ENCODE measurements around the gene BIRC6.
"Not testable (repeated sequence)": the region's sequence is repeated elsewhere in the genome, so short reads cannot be mapped to it uniquely, and the experiment has no call there.

Gene BIRC6

DNA sequence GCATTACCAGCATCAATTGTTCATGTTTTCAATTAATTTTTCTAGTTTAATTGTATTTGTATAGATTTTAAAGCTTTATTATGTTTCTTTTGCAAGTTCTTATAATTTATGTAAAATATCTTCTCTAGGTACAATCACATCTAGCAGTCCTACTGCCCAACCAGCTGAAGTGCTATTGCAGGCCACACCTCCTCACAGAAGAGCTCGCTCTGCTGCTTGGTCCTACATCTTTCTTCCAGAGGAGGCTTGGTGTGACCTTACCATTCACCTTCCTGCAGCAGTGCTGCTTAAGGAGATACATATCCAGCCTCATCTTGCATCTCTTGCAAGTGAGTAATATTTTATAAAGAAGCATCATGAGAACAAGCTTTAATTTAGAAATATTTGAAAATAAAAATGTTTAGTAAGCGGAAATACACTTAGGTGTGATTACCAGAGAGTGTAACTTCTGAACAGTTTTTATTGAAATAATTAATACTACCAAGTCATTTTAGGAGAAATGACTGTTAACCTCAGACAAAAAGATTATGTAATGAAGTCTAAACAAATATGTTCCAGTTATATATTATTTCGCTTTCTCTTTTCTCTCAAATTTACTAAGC is 148.2 kb downstream of the BIRC6 start:
- DNase-seq (ENCODE audit: low read depth), result no peak

GRCh38 chr2:32506446-32506845 is 149.6 kb downstream of the BIRC6 start:
- no peak for DNase-seq (ENCODE audit: low read depth)

DNA sequence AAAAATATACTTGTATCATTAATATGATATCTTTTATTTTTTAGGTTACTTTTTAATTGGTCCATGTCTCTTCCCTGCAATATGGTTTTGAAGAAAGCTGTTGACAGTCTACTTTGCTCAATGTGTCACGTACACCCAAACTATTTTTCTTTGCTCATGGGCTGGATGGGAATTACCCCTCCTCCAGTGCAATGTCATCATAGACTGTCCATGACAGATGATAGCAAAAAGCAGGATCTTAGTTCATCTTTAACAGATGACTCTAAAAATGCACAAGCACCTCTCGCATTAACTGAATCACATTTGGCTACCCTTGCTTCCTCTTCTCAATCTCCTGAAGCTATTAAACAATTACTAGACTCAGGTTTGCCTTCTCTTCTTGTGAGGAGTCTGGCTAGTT is 158.1 kb downstream of the BIRC6 start:
- no peak for DNase-seq (ENCODE audit: low read depth)

- no peak for DNase-seq (ENCODE audit: low read depth)
Observed at GRCh38 chr2:32516567-32516966, 159.7 kb downstream of the BIRC6 start.

- DNase-seq (ENCODE audit: low read depth), result no peak
Observed at GRCh38 chr2:32522770-32523169, 165.9 kb downstream of the BIRC6 start.

- no peak for DNase-seq (ENCODE audit: low read depth)
Observed at GRCh38 chr2:32523686-32524085, 166.9 kb downstream of the BIRC6 start.

DNA sequence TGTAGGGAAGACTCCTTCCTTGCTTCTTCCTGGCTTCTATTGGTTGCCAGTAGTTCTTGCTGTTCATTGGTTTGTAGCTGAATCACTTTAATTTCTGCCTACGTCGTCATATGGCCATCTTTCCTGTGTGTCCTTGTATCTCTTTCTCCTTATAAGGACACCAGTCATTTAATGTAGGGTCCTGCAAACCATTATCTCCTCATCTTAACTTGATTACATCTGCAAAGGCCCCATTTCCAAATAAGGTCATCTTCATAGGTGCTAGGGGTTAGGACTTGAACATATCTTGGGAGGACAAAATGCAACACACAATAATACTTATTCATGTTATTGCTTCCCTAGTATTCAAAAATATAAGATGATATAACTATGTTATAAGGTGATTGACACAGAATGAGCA is 175.5 kb downstream of the BIRC6 start:
- DNase-seq (ENCODE audit: low read depth), result no peak

- DNase-seq (ENCODE audit: low read depth), result no peak
Observed at GRCh38 chr2:32532961-32533360, 176.1 kb downstream of the BIRC6 start.

DNA sequence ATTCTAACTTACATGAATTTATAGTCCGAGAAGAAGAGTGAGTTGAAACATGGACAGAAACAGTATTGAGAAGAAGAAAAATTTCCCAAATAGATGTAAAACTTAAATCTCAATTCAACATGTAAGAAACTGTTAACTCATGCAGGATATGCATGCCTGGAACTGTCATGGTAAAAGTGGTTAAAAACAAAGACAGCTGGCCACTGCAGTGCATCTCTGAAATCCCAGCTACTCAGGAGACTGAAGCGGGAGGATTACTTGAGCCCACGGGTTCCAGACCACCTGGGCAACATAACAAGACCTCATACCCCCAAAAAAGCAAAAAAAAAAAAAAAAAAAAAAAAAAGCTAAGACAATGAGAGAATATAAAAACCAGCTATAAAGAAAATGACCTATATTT is 178.0 kb downstream of the BIRC6 start:
- DNase-seq (ENCODE audit: low read depth), result no peak

GRCh38 chr2:32538735-32539134 is 181.9 kb downstream of the BIRC6 start:
- DNase-seq (ENCODE audit: low read depth), result no peak

DNA sequence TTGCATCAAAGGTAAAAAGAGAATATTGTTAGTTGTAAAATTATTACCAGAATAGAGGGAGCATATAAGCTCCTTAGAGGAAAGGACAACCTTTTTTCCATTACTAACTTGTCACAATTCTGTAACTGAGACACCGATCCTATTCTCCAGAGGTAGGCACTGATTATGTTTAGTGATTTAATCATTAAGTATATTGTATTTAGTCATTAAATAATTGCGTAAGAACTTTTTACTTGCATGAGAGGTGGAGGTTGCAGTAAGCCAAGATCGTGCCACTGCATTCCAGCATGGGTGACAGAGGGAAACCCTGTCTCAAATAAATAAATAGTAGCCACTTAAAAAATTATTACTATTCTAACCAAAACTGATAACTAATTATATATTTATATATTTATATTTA is 195.7 kb downstream of the BIRC6 start:
- DNase-seq (ENCODE audit: low read depth), result not testable (repeated sequence)

DNA sequence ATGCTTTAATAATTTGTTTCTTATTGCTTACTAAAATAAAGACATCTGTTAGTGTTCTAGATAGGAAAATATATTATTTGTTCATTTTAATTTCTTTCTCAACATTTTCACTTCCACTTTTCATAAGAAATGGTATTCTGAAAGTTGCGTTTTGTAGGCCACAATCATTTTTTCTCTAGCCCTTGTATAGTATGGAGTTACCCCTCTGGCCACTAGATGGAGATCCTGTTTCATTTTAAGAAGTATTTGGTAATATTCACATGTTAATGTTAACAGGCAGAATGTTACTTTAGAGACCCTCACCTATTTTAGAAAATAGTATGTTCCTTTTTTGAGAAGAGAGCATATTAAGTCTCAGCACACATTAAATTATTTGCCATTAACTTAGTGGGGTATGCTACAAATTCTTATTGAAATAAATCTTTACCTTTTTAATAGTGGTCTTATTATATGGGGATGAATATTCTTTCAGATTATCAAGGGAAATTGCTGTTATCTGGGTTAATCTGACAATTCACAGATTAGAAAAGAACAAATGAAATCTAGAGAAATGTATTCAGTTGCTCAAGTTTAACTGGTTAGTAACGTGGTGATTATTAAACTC is 197.1 kb downstream of the BIRC6 start:
- no peak for DNase-seq (ENCODE audit: low read depth)

- DNase-seq (ENCODE audit: low read depth), result no peak
Observed at GRCh38 chr2:32558492-32558891, 201.7 kb downstream of the BIRC6 start.

GRCh38 chr2:32559136-32559535 is 202.3 kb downstream of the BIRC6 start:
- DNase-seq (ENCODE audit: low read depth), result no peak

GRCh38 chr2:32562906-32563305 is 206.1 kb downstream of the BIRC6 start:
- no peak for DNase-seq (ENCODE audit: low read depth)

DNA sequence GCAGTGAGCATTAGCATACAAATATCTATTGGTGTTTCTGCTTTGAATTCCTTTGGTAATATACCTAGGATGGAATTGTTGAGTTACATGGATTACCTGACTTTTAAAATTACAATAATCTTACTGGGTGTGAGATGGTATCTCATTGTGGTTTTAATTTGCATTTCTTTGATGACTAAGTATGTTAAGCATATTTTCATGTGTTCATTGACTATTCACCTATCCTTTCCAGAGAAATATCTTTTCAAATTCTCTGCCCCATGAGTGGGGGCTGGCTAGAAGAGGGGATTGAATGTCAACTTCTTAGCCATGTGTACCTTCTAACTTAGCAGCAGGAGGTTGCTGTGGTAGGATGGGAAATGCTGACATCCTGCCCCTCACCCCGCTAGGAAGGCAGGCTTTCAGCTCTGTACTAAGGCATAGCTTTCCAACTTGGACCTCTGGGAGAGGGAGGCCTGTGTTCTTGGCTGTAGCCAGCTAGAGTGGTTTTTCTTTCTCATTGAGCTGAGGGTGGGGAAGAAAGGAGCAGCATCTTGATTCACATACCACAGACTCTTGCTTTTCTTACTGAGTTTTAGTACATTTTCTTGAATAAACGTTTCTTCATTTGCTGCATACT is 207.7 kb downstream of the BIRC6 start:
- DNase-seq (ENCODE audit: low read depth), result no peak

GRCh38 chr2:32565902-32566301 is 209.1 kb downstream of the BIRC6 start:
- DNase-seq (ENCODE audit: low read depth), result no peak

DNA sequence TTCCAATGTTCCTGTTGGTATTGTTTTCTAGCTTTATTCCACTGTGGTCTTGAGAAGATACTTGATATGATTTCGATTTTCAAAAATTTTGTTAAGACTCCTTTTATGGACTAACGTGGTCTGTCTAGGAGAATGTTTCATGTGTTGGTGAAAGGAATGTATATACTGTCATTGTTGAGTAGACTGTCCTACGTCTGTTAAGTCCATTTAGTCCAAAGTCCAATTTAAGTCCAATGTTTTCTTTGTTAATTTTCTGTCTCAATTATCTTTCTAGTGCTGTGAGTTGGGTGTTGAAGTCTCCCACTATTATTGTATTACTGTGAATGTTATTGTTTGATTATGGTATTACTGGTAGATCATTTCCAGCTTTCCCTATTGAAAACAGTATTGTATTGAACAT is 215.2 kb downstream of the BIRC6 start:
- no peak for DNase-seq (ENCODE audit: low read depth)

GRCh38 chr2:32572737-32573136 is 215.9 kb downstream of the BIRC6 start:
- DNase-seq (ENCODE audit: low read depth), result no peak

DNA sequence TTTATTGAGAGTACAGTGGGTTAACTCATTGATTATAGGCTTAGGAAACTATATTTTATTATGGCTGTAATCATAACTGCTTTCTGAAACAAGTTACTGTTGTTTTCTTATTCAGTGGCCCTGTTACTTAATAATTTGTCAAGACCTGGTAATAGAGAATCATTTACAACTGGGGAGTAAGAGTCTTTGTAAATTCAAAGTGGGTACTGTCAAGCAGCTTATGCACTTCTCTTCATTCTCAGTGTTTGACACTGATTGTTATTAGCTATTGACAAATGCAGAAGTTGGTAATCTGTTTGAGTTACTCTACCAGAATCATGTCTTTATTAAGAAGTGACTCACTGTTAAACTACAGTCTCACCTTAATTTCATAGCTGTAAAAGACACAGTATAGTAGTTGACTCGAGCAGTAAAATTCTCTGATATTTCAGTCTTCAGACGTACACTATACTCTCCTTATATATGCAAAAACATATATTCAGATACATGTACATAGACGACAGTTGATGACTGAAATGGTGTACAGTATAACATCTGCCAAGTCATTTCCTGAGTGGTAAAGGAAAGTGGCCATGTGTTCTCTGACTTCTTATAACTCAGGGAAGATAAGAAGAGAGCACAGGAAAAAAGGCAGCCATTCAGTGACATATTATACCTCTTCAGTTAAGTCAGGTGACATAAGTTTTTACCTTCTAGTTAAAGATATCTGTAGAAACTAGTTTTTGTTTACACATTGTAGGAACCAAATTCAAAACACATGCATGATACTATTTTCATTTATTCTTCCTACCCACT is 235.0 kb downstream of the BIRC6 start:
- DNase-seq (ENCODE audit: low read depth), result no peak

GRCh38 chr2:32594573-32594972 is 237.8 kb downstream of the BIRC6 start:
- DNase-seq (ENCODE audit: low read depth), result no peak

DNA sequence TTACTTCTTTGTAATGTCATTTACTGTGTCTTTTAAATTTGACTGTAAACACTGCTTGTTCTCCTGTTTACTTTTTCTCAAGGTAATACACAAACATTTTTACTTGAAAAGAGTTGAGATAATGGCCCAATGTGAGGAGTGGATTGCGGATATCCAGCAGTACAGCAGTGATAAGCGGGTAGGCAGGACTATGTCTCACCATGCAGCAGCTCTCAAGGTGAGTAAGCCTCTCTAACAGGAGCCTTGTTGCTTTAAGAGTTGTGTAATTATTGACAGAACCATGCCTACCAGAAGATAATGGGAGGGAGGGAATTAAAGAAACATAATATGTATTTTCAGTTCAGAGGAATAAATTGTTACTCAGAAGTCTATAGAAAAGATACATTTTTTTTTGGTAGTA is 254.5 kb downstream of the BIRC6 start:
- DNase-seq (ENCODE audit: low read depth), result no peak

DNA sequence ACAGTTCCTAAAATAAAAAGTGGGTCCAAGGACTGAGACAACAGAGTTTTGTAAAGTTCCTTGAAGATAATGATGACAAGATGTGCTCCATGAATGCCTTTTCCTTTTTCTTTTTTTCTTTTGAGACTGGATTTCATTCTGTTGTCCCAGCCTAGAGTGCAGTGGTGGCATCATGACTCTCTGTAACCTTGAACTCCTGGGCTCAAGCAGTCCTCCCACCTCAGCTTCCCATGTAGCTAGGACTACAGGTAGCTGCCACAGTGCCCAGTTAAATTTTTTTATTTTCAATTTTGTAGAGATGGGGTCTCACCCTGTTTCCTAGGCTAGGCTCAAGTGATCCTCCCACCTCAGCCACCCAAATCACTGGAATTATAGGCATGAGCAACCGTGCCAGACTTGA is 254.9 kb downstream of the BIRC6 start:
- DNase-seq (ENCODE audit: low read depth), result no peak
